Heart right ventricle (tissue), 16 donors: ENCODE results near the gene TXNDC16. TPM values are rescaled to one million over a fixed set of nuclear protein-coding genes. Genes with fewer than 3 reads are reported as not detected.

Experiments
- ATAC-seq, 8 donors: fragments of 200-7000 bp; cut with Tn5 transposase; one replicate each; pipeline ENCODE4 v1.9.1; 2020; ENCODE audit warnings: mild to moderate bottlenecking in 8 of 8, moderate library complexity in 8 of 8, moderate number of reproducible peaks in 1 of 8
- DNase-seq, 2 donors: peaks; one replicate each; pipeline ENCODE4 v3.0.0-alpha.2; 2020
- H3K27ac ChIP-seq, 10 donors: fragments of 200-600 bp; sonication (generic) in 2 of 10; one replicate each; pipeline versions ENCODE4 v1.5.0 to v1.8.0; 2020 to 2022; ENCODE audit warnings: mild to moderate bottlenecking in 3 of 10
- H3K27me3 ChIP-seq, 7 donors: fragments of 200-600 bp; one replicate each; pipeline ENCODE4 v1.8.0; 2021 to 2022; ENCODE audit warnings: mild to moderate bottlenecking in 2 of 7
- H3K36me3 ChIP-seq, 9 donors: fragments of 200-600 bp; sonication (generic) in 1 of 9; one replicate each; pipeline versions ENCODE4 v1.5.0 to v1.8.0; 2020 to 2022; ENCODE audit warnings: mild to moderate bottlenecking in 2 of 9
- H3K4me1 ChIP-seq, 9 donors: fragments of 200-600 bp; sonication (generic) in 1 of 9; one replicate each; pipeline versions ENCODE4 v1.5.0 to v1.8.0; 2020 to 2022; ENCODE audit warnings: mild to moderate bottlenecking in 4 of 9
- H3K4me3 ChIP-seq, 10 donors: fragments of 200-600 bp; sonication (generic) in 2 of 10; one replicate each; pipeline versions ENCODE4 v1.5.0 to v1.8.0; 2020 to 2022; ENCODE audit warnings: mild to moderate bottlenecking in 7 of 10, moderate library complexity in 2 of 10
- H3K9me3 ChIP-seq, 11 donors: fragments of 200-600 bp in 10 of 11; sonication (generic) in 2 of 11; one replicate each; pipeline versions ENCODE4 v1.5.0 to v1.8.0; 2013 to 2022; ENCODE audit warnings: mild to moderate bottlenecking in 2 of 11, control low read depth in 1 of 11, moderate library complexity in 1 of 11
- WGBS, 2 donors: extraction: QIAGEN DNeasy Blood & Tissue Kit; methylation state at CpG; one replicate each; pipeline ENCODE4 v1.1.7; 2013; ENCODE audit warnings: inconsistent platforms in 1 of 2; 5-methylcytosine and 5-hydroxymethylcytosine counted together
- intact Hi-C, 10 donors: fragments of 100-400 bp; cut with DNase I; formaldehyde crosslinking; loops; one replicate each; pipeline versions ENCODE4 v1.11.1 to v1.14.2; 2022
- polyA plus RNA-seq, 2 donors: library from polyadenylated mRNA; stranded (reverse); fragments of 200-250 nt; gene quantifications; one replicate each; pipeline ENCODE4 v1.2.3, GENCODE V29; 2013
- total RNA-seq, 10 donors: library from RNA; stranded (reverse); fragmentation: NEBNext Ultra II Directional in 3 of 10; extraction: Animal tissue kit (Norgen Biotek cat#: 25700) in 3 of 10; gene quantifications; one replicate each; pipeline versions ENCODE4 v1.2.1 to v1.2.4, GENCODE V29; 2021 to 2023
- TF ChIP-seq, protein P1 (sequence below), 9 donors: fragments of 200-600 bp; sonication (generic) in 2 of 9; IDR thresholded peaks; one replicate each; pipeline versions ENCODE4 v1.5.0 to v1.8.0; 2021 to 2022; ENCODE audit warnings: antibody characterized with exemption in 9 of 9, mild to moderate bottlenecking in 5 of 9, moderate library complexity in 1 of 9
- donor health status: Arrhythmogenic right ventricular cardiomyopathy.
- donor health status: ischemic (EF 13 %, LVEDD 7.1; RV severe dilation, severe dysfunction).
- donor health status: healthy with polysubstance abuse.
- donor health status: DM: no; HTN: yes; CAD: no.
- donor health status: DM: no; HTN: no; CAD: no.
- donor health status: ischemic (EF 25% LVEDD 6.9; RV normal size, moderate dysfunction).
- donor health status: ischemic (EF 25% LVEDD 5.7; RV mildly dilated, moderate dysfunction).
- donor health status: healthy.
- donor health status: DM: yes; HTN: yes; CAD: no.
- donor health status: Ischemic cardiomyopathy.
- donor health status: ischemic (EF 35%, LVEDD 5.7; RV mildly dilated, moderate dysfunction).
- donor health status: nonischemic (EF 11% LVEDD 7.7; RV severe dilation, severe dysfunction).
- donor health status: DM: yes; HTN: yes; CAD: no.
- donor health status: PGD.
- donor health status: ischemic (EF 29% LVEDD 5.4; RV normal size, mild dysfunction).
- donor health status: nonischemic (EF 23%, LVEDD 6.1; RV moderate dilation, normal function).

Gene TXNDC16
- total and polyA plus RNA-seq, 12 donors, result 1.2 to 6.3 (median 4.1) TPM

DNA sequence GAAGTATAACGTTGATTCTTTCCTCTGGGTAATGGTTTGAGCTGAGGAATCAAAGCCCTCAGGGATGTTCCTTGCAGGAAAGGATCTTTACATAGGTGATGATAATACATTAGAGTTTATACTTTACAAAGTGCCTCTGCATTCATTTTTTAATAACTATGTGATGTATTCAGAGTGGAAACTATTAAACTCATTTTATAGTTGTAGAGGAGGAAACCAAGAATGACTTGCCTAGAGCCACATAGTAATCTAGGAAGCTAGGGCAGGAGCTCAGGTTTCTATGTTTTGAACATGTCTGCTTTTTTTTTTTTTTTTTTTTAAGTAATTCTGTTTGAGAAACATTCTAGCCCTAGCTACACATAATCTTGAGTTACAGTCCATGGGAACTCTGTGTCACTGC lies 117.3 kb downstream of the TXNDC16 start:
- ATAC-seq, result no peak
- Histone ChIP-seq H3K27me3 (no peaks in the 10 kb centered on the region), H3K36me3 (peaks cover 0 to 43% (median 6%) of the 10 kb centered on the region in 9 donors)

DNA sequence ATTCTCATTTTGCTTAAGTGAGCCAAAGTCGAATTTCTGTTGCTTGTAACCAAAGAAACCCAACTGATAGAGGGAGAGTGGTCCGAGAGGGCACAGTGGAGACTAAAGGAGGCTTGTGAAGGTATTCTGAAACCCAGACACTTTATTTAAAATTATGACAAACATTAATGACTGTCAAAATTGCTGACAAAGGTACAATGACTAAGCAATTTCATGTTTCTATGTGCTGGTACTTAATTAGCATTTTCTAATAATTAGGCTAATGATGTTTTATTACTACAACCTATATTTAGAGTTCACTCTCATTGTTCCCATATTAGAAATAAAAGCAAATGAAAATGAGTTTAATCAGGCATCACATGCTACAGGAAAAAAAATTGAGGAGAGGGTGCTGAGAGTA lies 121.8 kb downstream of the TXNDC16 start:
- Histone ChIP-seq H3K27me3 (no peaks in the 10 kb centered on the region), H3K36me3 (peaks cover 0 to 18% (median 0%) of the 10 kb centered on the region in 9 donors), H3K4me1 (no peaks in the 10 kb centered on the region), H3K27ac (no peak overlapping the region), H3K4me3 (no peak overlapping the region), H3K9me3 (no peaks in the 10 kb centered on the region)
- whole genome bisulfite sequencing, 2 donors, result 93 to 94% methylated on average over 2 of the region's 2 CpGs
- TF ChIP-seq, protein P1, sequence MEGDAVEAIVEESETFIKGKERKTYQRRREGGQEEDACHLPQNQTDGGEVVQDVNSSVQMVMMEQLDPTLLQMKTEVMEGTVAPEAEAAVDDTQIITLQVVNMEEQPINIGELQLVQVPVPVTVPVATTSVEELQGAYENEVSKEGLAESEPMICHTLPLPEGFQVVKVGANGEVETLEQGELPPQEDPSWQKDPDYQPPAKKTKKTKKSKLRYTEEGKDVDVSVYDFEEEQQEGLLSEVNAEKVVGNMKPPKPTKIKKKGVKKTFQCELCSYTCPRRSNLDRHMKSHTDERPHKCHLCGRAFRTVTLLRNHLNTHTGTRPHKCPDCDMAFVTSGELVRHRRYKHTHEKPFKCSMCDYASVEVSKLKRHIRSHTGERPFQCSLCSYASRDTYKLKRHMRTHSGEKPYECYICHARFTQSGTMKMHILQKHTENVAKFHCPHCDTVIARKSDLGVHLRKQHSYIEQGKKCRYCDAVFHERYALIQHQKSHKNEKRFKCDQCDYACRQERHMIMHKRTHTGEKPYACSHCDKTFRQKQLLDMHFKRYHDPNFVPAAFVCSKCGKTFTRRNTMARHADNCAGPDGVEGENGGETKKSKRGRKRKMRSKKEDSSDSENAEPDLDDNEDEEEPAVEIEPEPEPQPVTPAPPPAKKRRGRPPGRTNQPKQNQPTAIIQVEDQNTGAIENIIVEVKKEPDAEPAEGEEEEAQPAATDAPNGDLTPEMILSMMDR (IDR thresholded peaks at IDR 0.05), result no peak
- no peak for DNase-seq
- intact Hi-C loops, result no loop called here
- ATAC-seq, result no peak

More for the DNA sequence above, 117.3 kb downstream of the TXNDC16 start:
- TF ChIP-seq, protein P1 (IDR thresholded peaks at IDR 0.05), result no peak
- intact Hi-C loops, result no loop called here
- Histone ChIP-seq H3K4me1 (no peaks in the 10 kb centered on the region), H3K4me3 (no peak overlapping the region), H3K27ac (no peak overlapping the region), H3K9me3 (no peaks in the 10 kb centered on the region)
- no peak for DNase-seq
- 86 to 92% methylated on average over 1 of the region's 1 CpG for WGBS, 2 donors

DNA sequence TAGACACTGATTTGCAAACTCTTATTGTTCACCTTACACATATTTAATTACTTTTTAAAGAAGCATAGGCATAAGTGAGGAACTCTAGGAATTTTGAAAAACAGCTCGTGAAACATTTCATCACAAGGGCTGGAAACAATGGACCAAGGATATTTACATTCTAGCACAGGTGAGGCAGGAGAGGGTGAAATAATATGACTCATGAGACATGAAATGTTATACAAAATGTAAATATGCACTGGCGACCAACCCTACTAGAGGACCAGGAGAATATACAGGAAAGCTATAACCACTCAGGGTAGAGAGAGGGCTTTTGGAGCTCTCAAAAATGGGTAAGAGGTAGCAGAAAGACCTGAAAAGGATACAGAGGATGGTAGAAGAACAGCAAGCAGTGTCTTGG lies 122.9 kb downstream of the TXNDC16 start:
- Histone ChIP-seq H3K36me3 (peaks cover 0 to 18% (median 0%) of the 10 kb centered on the region in 9 donors), H3K4me1 (no peaks in the 10 kb centered on the region), H3K4me3 (no peak overlapping the region), H3K27me3 (no peaks in the 10 kb centered on the region), H3K9me3 (no peaks in the 10 kb centered on the region), H3K27ac (no peak overlapping the region)
- DNase-seq (no peak), ATAC-seq (no peak)
- 95% methylated on average over 2 of the region's 2 CpGs for WGBS, 2 donors
- intact Hi-C loops, result no loop called here
- TF ChIP-seq, protein P1 (IDR thresholded peaks at IDR 0.05), result no peak

DNA sequence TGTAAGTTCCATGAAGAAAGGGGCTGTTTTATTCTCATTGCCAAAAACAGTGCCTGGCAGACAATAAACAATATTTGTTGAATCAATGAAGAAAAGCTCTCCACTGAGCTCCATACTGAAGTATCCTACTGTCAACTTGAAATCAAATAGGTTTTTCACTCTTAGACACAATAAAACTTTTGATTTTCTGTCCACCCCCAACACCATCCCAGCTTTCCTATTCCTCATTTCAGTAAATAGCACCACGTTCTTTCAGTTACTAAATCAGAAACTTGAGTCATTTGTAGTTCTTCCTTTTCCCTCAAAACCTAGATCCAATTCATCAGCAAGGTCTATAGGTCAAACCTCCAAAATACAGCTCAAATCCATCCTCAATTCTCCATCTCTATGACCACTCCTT lies 124.8 kb downstream of the TXNDC16 start:
- no peak overlapping the region for H3K27ac ChIP-seq
- 83 to 95% methylated on average over 1 of the region's 1 CpG for WGBS, 2 donors
- DNase-seq (no peak), ATAC-seq (no peak)
- intact Hi-C loops, result no loop called here
- no peaks in the 10 kb centered on the region for H3K27me3 ChIP-seq
- peaks cover 0 to 17% (median 0%) of the 10 kb centered on the region in 9 donors for H3K36me3 ChIP-seq
- no peaks in the 10 kb centered on the region for H3K9me3 ChIP-seq
- no peaks in the 10 kb centered on the region for H3K4me1 ChIP-seq
- TF ChIP-seq, protein P1 (IDR thresholded peaks at IDR 0.05), result no peak
- no peak overlapping the region for H3K4me3 ChIP-seq
